Measurements from ENCODE around the gene PPP1R36.

DNA sequence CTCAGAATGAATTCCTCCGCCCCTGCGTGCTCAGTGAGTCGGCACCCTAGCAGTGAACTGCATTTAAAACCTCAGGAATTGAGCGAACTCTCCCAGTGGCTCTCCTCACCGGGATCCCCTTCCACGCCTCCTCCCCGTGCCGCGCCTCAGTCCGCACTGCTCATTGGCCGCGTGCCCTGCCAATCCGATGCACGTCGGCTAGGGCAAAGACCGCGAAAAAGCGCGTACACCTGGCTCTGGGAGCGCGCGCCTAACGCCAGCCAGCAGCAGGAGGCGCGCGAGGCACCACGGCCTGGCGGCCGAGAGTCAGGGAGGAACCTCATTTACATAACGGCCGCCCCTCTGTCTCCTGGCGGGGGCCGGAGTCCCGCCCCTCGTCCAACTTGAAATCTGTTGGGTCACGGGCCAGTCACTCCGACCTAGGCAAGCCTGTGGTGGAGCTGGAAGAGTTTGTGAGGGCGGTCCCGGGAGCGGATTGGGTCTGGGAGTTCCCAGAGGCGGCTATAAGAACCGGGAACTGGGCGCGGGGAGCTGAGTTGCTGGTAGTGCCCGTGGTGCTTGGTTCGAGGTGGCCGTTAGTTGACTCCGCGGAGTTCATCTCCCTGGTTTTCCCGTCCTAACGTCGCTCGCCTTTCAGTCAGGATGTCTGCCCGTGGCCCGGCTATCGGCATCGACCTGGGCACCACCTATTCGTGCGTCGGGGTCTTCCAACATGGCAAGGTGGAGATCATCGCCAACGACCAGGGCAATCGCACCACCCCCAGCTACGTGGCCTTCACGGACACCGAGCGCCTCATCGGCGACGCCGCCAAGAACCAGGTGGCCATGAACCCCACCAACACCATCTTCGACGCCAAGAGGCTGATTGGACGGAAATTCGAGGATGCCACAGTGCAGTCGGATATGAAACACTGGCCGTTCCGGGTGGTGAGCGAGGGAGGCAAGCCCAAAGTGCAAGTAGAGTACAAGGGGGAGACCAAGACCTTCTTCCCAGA lies 9.3 kb upstream of the PPP1R36 start, which contains the start of gene HSPA2:
- TF ChIP-seq, protein P1, sequence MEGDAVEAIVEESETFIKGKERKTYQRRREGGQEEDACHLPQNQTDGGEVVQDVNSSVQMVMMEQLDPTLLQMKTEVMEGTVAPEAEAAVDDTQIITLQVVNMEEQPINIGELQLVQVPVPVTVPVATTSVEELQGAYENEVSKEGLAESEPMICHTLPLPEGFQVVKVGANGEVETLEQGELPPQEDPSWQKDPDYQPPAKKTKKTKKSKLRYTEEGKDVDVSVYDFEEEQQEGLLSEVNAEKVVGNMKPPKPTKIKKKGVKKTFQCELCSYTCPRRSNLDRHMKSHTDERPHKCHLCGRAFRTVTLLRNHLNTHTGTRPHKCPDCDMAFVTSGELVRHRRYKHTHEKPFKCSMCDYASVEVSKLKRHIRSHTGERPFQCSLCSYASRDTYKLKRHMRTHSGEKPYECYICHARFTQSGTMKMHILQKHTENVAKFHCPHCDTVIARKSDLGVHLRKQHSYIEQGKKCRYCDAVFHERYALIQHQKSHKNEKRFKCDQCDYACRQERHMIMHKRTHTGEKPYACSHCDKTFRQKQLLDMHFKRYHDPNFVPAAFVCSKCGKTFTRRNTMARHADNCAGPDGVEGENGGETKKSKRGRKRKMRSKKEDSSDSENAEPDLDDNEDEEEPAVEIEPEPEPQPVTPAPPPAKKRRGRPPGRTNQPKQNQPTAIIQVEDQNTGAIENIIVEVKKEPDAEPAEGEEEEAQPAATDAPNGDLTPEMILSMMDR (IDR thresholded peaks at IDR 0.05), result peak; percentile 45 to 92 (median 90)
- TF ChIP-seq POLR2AphosphoS5 (IDR thresholded peaks at IDR 0.05) (peak; percentile 99), POLR2A (IDR thresholded peaks at IDR 0.05) (peak; percentile 96 to 98), EP300 (IDR thresholded peaks at IDR 0.05) (no peak)
